ENCODE data around the gene GIPC3.

DNA sequence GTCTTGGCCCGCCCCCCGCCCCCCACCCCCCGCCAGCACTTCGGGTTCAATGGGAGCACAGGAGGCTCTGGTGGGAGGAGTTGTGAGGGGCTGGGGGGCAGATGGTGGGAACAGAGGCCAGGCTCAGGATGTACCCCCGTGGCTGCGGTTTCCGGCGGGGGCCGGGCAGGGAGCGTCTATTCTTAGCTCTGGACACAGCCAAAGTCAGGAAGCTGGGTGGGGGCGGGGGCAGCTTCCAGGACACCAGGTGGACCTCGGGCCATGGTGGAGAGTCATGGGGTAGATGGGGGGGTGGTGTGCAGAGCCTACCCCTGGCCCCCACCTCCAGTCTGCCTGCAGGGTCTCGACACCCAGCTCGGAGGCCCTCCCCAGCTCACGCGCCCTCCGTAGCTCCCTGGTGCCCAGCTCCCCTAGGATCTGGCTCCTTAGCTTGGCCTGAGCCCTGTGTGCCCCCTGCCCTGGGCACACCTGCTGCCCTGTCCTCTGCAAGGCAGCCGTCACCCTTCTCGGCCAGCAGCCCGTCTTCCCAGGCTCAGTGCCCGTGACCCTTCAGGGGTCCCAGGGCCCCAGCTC lies 23.6 kb downstream of the GIPC3 start:
- TF ChIP-seq, protein P1, sequence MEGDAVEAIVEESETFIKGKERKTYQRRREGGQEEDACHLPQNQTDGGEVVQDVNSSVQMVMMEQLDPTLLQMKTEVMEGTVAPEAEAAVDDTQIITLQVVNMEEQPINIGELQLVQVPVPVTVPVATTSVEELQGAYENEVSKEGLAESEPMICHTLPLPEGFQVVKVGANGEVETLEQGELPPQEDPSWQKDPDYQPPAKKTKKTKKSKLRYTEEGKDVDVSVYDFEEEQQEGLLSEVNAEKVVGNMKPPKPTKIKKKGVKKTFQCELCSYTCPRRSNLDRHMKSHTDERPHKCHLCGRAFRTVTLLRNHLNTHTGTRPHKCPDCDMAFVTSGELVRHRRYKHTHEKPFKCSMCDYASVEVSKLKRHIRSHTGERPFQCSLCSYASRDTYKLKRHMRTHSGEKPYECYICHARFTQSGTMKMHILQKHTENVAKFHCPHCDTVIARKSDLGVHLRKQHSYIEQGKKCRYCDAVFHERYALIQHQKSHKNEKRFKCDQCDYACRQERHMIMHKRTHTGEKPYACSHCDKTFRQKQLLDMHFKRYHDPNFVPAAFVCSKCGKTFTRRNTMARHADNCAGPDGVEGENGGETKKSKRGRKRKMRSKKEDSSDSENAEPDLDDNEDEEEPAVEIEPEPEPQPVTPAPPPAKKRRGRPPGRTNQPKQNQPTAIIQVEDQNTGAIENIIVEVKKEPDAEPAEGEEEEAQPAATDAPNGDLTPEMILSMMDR (IDR thresholded peaks at IDR 0.05), result no peak
- TF ChIP-seq POLR2A (IDR thresholded peaks at IDR 0.05), result no peak

Measured in adrenal gland (tissue), 5 donors.